NCI-H510A treated with DMSO at 0.1 percent for 48 hours (cell line): ENCODE results near the gene ZNF514.
"Not testable (repeated sequence)": the region's sequence is repeated elsewhere in the genome, so short reads cannot be mapped to it uniquely, and the experiment has no call there.

Experiments used
- DNase-seq: peaks from one replicate; lab custom pipeline; 2025; lab: John Stamatoyannopoulos, UW

Gene ZNF514

DNA sequence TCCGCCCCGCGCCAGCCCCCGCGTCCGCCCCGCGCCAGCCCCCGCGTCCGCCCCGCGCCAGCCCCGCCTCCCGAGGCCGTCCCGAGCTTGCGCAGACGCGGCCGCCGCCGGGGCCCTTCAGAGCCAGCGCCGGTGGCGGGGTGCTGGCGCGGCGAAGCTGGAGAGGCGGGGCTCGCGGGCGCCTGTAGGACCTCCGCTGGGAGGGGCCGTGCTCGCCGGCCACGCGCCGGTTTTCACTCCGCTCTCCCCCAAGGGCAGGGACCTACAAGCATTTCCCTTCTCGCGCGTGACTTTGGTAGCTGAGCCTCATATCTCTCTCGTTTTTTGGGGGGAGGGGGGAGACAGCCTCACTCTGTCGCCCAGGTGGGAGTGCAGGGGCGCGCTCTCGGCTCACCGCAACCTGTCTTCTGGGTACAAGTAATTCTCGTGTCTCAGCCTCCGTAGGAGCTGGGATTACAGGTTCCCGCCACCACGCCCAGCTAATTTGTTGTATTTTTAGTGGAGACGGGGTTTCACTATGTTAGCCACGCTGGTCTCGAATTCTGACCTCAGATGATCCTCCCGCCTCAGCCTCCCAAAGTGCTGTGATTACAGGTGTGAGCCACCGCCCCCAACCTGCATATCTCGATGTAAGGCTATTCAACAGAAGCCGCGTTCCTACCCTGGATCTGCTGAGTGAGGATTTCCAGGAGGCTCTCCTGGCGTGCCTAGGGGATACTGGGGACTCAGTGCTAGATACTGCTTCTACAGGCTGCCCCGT is at the start of gene ZNF514:
Gene ZNF514, minus strand, starts transcription at position 159 of the 760 bp plus-strand sequence. CDS start 6,595 bp downstream, outside the sequence.
- DNase-seq = peak; percentile 33

DNA sequence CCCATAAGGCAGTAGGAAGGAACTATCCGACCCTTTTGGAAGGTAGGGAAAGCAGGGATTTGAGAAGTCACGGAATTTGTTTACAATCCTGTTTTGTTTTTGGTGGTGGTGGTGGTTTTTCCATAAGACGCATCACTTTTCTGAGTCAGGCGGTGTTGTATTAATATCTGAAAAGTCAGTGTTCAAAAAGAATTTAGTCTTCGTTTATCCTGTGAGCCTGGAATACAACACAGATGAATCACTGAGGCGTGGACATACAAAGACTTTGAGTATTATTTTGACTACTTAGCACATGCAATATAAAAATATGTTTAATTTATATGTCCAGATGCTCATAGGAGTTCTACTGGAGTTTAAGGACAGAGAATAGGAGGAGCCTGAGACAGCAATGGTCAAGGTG is 48.5 kb upstream of the ZNF514 start:
- no peak for DNase-seq

DNA sequence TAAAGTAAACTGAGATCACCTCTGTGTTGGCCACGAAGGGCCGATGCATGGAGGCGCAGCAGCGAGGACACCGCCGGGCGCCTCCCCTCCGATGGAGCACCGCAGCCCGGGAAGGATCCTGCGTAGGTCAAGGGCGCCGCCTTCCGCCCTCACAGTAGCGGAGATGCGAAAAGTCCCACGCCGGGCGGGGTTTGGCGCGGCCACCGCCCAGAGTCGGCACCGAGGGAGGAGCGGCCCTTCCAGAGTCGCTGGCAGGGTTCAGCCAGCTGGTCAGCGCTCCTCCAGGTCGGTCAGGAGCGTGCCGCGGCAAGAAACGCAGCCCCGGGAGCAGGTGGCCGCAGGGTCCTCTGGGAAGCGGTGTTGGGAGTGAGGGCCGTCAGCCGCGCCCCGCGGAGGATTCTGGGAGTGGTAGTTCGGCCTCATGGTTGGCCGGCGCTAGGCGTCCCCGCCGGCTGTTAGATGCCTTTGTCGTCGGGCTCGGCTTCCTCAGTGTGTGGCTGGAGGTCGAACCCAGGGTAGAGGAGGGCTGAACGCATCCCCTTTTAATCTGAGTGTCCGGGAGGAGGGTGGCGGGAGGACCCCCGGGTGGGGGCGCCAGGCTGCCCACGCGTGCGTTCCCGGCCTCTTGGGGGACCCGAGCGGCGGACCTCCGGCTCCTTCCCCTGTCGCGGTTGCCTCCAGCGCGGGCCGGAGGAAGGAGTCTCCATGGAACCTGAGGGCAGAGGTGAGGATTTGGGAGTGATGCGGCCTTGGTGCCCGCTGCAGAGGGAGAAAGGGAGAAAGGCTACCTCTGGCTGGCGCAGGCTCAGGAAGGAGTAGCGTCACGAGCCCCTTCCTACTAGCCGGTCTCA is 47.7 kb upstream of the ZNF514 start, which contains the start of gene ZNF892:
Gene ZNF892, plus strand, starts transcription at position 411 of the 851 bp plus-strand sequence. Its CDS starts 295 bp downstream, at position 706.
- DNase-seq = peak; percentile 57

DNA sequence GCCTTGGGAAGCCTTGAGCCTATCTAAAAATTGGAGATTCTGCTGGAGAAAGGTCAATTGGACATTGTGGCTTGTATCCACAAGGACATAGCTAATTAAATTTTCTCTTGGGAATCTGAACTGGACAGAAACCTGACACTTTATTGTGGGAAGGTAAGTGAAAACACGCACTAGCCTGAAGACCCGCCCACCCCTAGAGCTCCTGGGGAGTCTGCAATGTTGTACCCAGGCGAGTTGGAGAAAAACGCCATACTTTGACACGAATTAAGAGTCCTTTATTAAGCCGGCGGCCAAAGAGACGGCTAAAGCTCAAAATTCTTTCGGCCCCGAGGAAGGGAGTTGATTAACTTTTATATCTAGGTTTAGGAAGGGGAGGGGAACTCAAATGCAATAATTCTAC is 46.4 kb upstream of the ZNF514 start:
- no peak for DNase-seq

DNA sequence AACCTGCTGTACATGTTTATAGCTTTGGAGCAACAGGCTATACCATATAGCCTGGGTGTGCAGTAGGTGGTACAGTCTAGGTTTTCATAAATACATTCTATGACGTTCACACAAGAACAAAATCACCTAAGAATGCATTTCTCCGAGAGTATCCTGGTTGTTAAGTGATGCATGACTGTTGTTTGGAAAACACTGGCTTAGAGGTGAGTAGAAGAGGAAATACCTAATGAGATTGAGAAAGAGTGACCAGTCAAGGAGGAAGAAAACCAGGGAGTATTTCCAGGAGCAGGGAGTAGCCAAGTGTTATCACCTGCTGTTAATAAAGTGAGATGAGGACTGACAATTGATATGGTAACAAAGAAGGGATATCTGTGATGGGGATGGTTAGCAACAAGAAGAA is 44.7 kb upstream of the ZNF514 start:
- no peak for DNase-seq

DNA sequence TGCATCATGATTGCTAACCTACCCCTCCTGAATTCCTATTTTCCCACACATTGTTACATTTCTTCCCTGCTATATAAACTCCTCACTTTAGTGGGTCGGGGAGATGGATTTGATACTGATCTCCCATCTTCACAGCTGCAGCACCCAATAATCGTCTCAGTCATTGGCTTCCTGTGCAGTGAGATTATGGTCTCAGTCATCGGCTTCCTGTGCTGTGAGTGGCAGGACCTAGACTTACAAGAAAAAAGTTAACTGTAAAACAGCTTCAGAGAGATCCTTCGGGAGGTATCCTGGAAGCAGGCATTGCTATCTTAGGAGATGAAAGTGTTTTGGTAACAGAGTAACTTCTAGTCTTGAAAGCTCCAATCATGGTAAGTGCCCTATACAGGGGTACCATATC is 44.3 kb upstream of the ZNF514 start:
- no peak for DNase-seq

DNA sequence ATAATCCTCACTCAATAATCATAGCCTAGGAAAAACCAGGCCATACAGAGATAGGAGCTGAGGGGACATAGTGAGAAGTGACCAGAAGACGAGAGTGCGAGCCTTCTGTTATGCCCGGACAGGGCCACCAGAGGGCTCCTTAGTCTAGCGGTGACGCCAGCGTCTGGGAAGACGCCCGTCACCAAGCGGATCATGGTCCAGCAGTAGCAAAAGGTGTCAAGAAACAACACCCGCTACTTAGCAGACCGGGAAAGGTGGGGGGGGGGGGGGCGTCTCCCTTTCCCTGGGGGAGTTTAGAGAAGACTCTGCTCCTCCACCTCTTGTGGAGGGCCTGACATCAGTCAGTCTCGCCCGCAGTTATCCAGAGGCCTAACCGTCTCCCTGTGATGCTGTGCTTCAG is 33.3 kb upstream of the ZNF514 start:
- not testable (repeated sequence) for DNase-seq

DNA sequence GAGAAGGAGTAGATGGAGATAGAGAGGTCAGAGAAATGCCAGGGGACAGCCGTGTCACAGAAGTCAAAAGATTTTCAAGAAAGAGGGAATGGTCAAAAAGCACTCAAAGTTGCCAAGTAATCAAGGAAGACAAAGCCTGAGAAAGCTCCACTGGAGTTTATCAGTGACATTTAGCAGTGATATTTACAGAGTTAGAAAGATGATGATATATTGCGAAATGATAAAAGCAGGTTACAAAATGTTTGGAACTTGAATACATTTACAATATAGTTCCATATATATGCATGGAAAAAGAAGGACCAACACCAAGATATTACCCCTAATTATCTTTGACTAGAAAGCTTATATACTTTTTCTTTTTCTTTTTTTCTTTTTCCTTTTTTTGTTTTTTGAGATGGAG is 26.3 kb upstream of the ZNF514 start:
- no peak for DNase-seq

DNA sequence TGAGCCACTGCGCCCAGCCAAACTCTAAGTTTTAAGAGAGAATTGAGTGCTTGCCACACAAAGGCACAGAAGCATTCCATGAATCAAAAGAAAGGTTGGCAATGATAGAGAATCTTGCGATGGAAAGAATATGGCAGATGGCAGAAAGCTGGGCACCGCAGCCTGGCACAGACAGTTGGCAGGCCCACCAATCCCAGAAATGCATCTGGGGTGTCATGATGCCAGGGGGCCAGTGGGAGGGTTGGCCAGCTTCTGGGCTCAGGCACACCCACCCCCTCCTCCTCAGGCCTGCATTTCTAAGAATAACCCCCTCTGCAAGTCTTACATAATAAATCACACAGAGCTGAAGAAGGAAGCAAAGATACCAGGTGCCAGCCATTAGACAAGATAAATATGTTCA is 25.5 kb upstream of the ZNF514 start:
- no peak for DNase-seq

DNA sequence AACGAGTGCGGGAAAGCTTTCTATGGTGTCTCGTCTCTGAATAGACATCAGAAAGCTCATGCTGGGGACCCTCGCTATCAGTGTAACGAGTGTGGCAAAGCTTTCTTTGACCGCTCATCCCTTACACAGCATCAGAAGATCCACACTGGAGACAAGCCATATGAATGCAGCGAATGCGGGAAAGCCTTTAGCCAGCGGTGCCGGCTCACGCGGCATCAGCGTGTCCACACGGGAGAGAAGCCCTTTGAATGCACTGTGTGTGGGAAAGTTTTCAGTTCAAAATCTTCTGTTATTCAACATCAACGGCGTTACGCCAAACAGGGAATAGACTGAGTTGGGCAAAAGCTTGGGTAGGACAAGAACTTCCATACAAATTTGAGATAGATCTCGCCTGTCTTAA is 22.1 kb upstream of the ZNF514 start:
- no peak for DNase-seq

DNA sequence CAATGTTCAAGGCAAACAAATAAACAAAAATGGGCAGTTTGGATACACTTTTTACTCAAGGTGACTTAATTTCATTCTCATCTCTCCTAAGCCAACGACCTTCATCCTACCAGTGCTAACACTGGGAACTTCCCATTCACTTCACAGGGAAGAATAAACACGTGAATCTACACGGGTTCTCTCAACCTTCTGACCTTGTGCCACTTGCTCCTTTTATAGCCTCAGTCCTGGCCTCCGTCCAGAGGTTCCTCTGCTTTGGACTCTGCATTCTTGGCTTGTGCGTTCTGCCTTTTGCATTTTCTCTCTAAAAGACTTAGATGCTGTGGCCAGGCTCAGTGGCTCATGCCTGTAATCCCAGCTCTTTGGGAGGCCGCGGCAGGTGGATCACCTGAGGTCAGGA is 19.8 kb upstream of the ZNF514 start:
- no peak for DNase-seq

DNA sequence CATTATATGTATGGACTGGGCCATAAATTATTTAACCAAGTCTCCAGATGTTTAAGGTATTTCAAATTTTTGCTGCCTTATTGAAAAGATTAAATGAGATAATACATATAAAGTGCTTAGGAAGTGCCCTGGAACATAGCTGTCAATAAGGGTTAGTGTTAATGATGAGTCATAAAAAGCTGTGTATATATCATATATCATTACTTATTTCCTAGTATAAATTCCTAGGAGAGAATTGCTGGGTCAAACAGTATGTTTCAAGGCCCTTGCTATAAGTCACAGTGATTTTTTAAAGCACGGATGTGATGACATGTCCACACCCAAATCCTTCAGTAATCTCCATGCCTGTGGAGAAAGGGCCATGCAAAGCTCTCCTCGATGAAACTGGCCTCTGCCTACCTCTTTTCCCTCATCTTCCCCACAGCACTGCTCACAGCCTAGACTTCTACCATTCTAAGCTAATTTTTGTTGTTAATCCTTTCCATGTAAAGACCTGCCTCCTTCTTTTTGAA is 14.4 kb upstream of the ZNF514 start:
- DNase-seq = no peak

DNA sequence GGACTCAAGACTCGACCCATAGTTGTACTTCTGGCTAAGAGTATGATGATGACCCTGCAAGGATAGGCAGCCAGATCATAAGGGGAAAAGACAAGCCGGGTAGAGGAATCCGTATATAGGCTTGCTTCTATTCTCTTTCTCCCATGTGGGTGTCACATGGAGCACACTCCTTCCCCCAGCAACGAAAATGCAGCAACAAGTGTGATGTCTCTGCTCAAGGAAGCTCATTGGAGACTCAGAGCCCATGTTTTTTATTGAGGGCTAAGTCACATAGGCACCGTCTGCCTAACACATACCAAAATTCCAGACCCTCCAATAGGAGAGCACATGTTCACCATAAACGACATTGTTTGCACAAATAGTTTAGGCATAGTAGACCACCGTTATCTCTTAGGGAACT is 12.3 kb upstream of the ZNF514 start:
- no peak for DNase-seq

DNA sequence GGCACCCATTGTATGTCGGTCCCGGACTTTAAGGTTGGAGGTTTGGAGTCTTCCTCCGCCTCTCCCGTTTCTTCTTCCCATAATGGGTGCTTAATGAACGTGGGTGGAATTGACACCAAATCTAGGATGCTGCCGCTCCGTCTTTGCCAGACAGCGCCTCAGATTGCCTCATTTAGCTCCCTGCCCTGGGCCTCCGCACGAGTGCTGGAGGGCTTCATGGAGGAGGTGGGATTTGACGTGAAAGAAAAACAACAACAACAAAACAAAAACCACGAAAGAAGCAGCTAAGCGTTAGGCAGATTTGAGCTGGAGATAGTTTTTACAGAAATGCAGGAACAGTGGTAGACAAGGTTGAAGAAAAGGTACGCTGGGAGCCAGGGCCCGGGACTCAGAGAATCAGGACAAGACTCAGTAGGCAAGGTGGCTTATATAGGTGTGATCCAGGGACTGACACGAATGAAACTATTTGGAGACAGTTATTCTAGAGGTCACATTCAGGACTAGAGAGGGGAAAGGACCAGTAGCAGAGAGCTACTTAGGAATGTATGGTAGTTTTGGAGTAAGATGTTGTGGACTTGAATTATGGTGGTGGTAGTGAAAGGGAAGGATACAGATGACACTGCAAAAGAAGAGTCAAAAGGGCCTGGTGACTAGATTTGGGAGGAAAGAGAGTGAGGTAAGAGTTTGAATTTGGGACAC is 6.6 kb upstream of the ZNF514 start:
- no peak for DNase-seq

DNA sequence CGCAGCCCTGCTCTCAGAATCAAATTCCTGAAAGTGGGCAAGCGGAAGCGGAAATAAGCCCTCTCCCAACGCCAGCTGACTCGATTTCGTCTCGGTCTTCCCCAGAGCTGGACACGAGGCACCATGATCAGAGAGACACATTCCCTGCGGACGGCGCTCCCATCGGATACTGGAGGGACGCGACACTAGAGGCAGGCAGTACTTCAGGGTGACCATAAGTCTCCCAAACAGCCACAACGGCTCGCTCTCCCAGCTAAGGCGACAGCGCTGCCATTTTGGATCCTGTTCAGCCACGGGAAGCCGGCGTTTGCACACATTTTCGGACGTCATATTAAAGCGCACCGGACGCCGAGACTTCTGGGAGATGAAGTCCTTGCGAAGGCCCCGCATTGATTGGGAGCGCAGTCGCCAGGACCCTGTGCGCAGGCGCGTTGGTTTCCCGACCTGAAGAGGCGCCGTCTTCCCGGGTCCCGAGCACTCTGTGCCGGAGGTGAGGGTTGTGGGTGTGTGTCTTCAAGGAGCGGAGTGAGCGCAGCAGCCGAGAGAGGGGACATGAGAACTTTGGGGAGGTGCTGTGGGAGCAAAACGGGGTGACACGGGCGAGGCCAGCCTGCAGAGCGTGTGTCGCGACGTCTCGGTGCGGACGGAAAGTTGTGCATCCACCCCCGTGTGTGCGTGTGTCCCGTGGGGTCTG is 5.9 kb upstream of the ZNF514 start, which contains the start of gene ZNF2:
Gene ZNF2, plus strand, starts transcription at position 439 of the 694 bp plus-strand sequence. CDS start 10,418 bp downstream, outside the sequence.
- DNase-seq = peak; percentile 92

DNA sequence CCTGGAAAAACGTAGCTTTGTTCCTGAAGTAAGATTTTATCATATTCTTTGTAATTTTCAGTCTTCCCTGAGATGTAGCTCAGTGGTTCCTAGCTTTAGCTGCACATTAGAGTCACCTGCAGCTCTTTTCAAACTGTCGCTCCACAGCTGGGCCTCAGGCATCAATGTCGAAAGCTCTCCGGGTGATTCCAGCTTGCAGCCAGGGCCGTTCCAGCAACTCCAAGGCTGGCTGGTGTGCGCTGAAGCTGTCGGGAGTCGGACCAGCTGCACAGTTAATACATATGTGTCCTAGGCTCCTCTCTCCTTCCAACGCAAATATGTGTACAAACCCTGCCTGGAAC is 5.4 kb upstream of the ZNF514 start:
- no peak for DNase-seq

DNA sequence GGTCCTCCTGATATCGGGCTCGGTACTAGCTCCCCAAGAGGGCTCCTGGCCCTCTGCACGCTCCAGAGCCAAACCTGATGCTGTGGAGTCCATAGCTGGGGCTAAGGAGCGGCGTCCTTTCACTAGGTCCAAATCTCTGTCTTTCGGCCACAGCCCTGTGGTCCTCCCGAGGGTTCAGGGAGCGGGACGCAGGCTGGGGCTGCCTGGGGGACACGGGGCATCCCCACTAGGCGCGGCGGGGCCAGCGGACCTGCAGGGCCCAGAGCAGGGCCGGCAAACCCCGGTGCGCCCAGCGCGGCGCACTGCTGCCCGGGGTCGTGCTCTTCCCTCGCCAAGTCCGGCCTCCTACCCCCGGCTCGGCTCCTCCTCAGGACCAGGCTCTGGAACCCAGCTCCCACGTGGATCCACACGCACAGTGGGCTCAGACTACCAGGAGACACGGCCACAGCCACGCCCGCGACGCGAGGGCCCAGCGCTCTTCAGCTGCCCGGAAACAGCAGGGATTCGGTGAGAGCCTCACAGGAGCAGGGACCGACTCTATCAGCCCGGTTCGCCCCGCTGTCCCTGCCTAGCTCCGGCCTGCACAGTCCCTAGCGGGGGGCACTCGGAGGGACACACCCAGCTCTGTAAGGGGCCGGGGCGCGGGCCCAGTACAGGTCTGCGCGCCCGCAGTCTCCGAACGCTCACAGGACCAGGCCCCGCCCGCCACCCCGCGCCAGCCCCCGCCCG is 593 bp downstream of the ZNF514 start:
- peak; percentile 19 for DNase-seq

DNA sequence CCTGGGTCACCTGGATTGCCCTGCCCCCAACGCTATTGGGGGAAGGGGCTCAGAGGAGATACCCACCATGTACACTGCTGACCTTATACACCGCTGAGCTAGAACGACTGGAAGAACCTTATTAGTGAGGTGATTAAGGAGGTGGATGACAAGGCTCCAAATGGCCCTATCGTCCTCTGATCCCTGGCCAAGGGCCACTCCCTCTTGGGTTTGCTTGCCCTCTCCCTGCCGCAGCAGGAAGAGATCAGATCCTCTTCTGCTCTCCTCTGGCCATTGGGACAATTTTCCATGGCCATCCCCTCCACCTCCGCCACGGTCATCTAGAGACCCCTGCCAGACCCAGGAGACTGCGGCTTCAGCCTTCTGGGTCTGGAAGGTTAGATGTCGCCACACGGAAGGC is 1.2 kb downstream of the ZNF514 start:
- DNase-seq = no peak

DNA sequence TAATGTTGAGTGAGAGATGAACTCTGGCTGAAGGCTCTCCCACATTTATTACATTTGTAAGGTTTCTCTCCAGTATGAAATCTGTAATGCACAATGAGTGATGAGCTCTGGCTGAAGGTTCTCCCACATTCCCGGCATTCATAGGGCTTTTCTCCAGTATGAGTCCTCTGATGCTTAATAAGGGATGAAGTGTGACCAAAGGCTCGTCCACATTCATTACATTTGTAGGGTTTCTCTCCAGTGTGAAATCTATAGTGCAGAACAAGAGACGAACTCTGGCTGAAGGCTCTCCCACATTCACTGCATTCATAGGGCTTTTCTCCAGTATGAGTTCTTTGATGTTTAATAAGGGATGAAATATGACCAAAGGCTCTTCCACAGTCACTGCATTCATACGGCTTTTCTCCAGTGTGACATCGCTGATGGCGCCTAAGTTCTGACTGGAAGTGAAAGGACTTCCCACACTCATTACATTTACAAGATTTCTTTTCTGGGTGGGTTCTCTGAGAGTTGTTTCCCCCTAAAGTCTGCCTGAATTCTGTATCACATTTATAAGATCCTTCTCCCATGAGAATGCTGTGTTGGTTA is 10.2 kb downstream of the ZNF514 start:
- no peak for DNase-seq

DNA sequence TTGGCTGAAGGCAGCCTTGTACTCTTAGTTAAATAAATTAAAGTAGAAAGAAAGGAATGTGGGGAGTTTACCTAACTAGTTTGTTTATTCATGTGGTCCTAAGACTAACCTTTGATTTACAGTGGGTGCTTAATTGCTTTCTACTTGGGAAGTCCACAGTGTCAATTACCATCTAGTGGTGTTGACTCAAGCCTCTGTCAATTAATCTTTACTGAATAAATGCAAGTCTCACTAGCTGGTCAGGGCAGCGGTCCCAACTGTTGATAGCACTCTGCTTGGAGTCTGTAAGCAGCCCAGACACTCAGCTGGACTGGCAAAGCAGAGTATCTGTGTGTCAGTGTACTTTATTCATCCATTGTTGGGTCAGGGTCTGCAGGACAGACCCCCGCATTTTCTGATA is 15.8 kb downstream of the ZNF514 start:
- no peak for DNase-seq

DNA sequence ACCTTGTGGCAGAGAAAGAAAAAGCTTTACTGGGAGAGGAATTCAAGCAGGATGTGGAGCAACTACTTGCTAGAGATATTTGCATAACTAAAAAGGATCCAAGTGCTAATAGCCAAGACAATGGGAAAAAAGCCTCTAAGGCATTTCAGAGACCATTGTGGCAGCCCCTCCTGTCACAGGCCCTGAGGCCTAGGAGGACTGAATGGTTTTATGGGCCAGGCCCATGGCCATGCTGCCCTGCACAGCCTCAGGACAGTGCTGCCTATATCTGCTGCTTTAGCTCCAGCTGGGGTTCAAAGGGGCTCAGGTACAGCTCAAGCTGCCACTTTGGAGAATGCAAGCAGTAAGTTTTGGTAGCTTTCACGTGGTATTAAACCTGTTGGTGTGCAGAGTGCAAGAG is 20.9 kb downstream of the ZNF514 start:
- no peak for DNase-seq
